ENCODE results near the gene EHBP1L1. TPM values are rescaled to one million over a fixed set of nuclear protein-coding genes. Genes with fewer than 3 reads are reported as not detected.
A peak's percentile ranks its signal among the peaks of the same experiment; 100 is the strongest.

EHBP1L1 gene
- polyA plus RNA-seq, 1 donor (not counting 4 experiments of a cell fraction or from before 2014, with no cell fraction given): 10.4 TPM

DNA sequence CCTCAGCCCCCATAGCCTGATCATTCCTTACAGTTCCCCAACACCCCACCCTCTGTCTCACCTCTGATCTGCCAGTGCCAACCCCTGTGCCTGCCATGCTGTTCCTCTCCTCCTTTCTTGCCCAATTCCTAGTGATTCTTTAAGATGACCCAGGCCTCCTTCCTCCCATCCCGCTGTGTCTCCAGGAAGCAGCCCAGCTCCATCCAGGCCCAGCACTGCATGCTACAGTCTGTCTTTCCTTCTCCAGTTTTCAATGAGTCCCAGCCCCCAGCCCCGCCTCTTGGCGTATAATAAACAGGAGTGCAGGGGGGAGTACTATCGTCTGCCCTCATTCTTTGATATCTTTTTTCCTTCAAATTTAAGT lies 30.0 kb upstream of the EHBP1L1 start:
- no peaks in the 10 kb centered on the region for H3K36me3 ChIP-seq (ENCODE audit: control insufficient read depth in 2 of 2, extremely low read depth in 1 of 2, insufficient read depth in 2 of 2, low read length in 2 of 2)
- H3K4me1 ChIP-seq (ENCODE audit: control insufficient read depth, extremely low read depth, insufficient read depth, low read length): peaks cover 16% of the 10 kb centered on the region
- no peak for TF ChIP-seq EZH2 (IDR thresholded peaks at IDR 0.05; ENCODE audit: low read length)
- no peaks in the 10 kb centered on the region for H3K79me2 ChIP-seq (ENCODE audit: control insufficient read depth, insufficient read depth, low read length)
- H4K20me1 ChIP-seq (ENCODE audit: control insufficient read depth, extremely low read depth, insufficient read depth, low read length): no peaks in the 10 kb centered on the region
- peak overlapping the region; percentile 64 for H3K4me2 ChIP-seq (ENCODE audit: control insufficient read depth, extremely low read depth, insufficient read depth, low read depth, low read length)
- H3K27ac ChIP-seq (ENCODE audit: control insufficient read depth, insufficient read depth, low read length): no peak overlapping the region
- dilution Hi-C loops (cut with MboI; ENCODE audit: extremely low pct_ligation_motif_present, low sequenced_read_pairs): no loop called here
- H2AFZ ChIP-seq (ENCODE audit: control insufficient read depth, low read length): no peak overlapping the region
- H3K9ac ChIP-seq (ENCODE audit: control insufficient read depth, extremely low read depth, insufficient read depth, low read length): no peak overlapping the region
- no peaks in the 10 kb centered on the region for H3K27me3 ChIP-seq (ENCODE audit: control insufficient read depth, extremely low read depth, insufficient read depth, low read length)
- no peaks in the 10 kb centered on the region for H3K9me1 ChIP-seq (ENCODE audit: control insufficient read depth, extremely low read depth, insufficient read depth, low read length)
- DNase-seq (ENCODE audit: low read depth, low spot score) (no peak), FAIRE-seq (no peak)
- no peaks in the 10 kb centered on the region for H3K9me3 ChIP-seq (ENCODE audit: control insufficient read depth, low read depth, low read length)
- H3K4me3 ChIP-seq (ENCODE audit: control insufficient read depth in 2 of 3, extremely low read depth in 1 of 3, insufficient read depth in 2 of 3, low read depth in 1 of 3, low read length in 3 of 3): no peak overlapping the region

DNA sequence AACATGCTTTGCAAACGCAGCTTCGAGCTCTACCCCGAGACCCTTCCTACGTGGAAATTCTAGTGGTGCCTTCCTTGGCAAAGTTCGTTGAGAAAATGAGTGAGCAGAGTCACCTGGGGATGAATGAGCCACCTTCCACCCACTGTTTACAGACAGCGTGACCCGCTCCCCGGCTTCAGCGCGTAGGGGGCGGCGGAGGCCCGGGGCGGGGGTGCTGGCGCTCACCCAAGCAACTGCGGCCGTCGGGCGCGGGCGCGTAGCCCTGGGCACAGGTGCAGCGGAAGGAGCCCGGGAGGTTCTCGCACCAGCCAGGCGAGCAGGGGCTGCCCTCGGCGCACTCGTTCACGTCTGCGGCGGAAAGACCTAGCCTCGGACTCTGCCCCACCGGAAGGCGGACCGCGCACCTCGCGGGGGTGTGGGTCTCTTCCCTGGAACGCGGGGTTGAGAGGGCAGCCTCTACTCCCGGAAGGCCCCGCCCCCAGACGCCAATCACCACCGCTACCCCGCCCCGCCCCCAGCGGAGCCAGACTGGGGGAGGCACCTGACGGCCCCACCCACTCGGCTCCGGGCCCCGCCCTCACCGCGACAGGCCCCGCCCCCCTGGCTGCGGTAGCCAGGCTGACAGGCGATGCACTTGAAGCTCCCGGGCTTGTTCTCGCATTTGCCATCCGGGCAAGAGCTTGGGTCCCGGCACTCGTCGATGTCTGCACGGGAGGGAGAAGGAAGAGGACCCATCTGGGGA lies 29.5 kb upstream of the EHBP1L1 start:
- Histone ChIP-seq H3K36me3 (ENCODE audit: control insufficient read depth in 2 of 2, extremely low read depth in 1 of 2, insufficient read depth in 2 of 2, low read length in 2 of 2) (no peaks in the 10 kb centered on the region), H3K27me3 (ENCODE audit: control insufficient read depth, extremely low read depth, insufficient read depth, low read length) (no peaks in the 10 kb centered on the region), H3K79me2 (ENCODE audit: control insufficient read depth, insufficient read depth, low read length) (no peaks in the 10 kb centered on the region), H3K4me2 (ENCODE audit: control insufficient read depth, extremely low read depth, insufficient read depth, low read depth, low read length) (peak overlapping the region; percentile 64), H2AFZ (ENCODE audit: control insufficient read depth, low read length) (no peak overlapping the region), H3K4me3 (ENCODE audit: control insufficient read depth in 2 of 3, extremely low read depth in 1 of 3, insufficient read depth in 2 of 3, low read depth in 1 of 3, low read length in 3 of 3) (peak overlapping the region in 2 of 3 experiments; percentile 30 to 57), H3K9me3 (ENCODE audit: control insufficient read depth, low read depth, low read length) (no peaks in the 10 kb centered on the region), H3K9me1 (ENCODE audit: control insufficient read depth, extremely low read depth, insufficient read depth, low read length) (no peaks in the 10 kb centered on the region), H4K20me1 (ENCODE audit: control insufficient read depth, extremely low read depth, insufficient read depth, low read length) (no peaks in the 10 kb centered on the region), H3K4me1 (ENCODE audit: control insufficient read depth, extremely low read depth, insufficient read depth, low read length) (peaks cover 10% of the 10 kb centered on the region), H3K27ac (ENCODE audit: control insufficient read depth, insufficient read depth, low read length) (no peak overlapping the region), H3K9ac (ENCODE audit: control insufficient read depth, extremely low read depth, insufficient read depth, low read length) (no peak overlapping the region)
- dilution Hi-C loops (cut with MboI; ENCODE audit: extremely low pct_ligation_motif_present, low sequenced_read_pairs): no loop called here
- DNase-seq (ENCODE audit: low read depth, low spot score): no peak
- FAIRE-seq: no peak
- no peak for TF ChIP-seq EZH2 (IDR thresholded peaks at IDR 0.05; ENCODE audit: low read length)
- TF ChIP-seq, protein P1, sequence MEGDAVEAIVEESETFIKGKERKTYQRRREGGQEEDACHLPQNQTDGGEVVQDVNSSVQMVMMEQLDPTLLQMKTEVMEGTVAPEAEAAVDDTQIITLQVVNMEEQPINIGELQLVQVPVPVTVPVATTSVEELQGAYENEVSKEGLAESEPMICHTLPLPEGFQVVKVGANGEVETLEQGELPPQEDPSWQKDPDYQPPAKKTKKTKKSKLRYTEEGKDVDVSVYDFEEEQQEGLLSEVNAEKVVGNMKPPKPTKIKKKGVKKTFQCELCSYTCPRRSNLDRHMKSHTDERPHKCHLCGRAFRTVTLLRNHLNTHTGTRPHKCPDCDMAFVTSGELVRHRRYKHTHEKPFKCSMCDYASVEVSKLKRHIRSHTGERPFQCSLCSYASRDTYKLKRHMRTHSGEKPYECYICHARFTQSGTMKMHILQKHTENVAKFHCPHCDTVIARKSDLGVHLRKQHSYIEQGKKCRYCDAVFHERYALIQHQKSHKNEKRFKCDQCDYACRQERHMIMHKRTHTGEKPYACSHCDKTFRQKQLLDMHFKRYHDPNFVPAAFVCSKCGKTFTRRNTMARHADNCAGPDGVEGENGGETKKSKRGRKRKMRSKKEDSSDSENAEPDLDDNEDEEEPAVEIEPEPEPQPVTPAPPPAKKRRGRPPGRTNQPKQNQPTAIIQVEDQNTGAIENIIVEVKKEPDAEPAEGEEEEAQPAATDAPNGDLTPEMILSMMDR (optimal IDR thresholded peaks at IDR 0.05 in 1 of 3, IDR thresholded peaks at IDR 0.05 in 1 of 3, conservative IDR thresholded peaks at IDR 0.05 in 1 of 3; ENCODE audit: extremely low read depth in 1 of 3, insufficient read depth in 2 of 3, low read length in 3 of 3): no peak
